PC-9 (cell line): ENCODE data around the gene LOC101059915.

Experiments used
- BruUV-seq: library from RNA; stranded (reverse); fragments of 400-500 nt; replicated peaks from 2 replicates; lab custom pipeline; 2021; lab: Mats Ljungman, UMichigan
- CTCF ChIA-PET: fragments of 300-600 bp; sonication (Branson Sonifier 250); formaldehyde crosslinking; loops from one replicate; lab custom pipeline; 2022; ENCODE audit warnings: antibody characterized with exemption; lab: Charles Lee
- POLR2A ChIA-PET: fragments of 300-600 bp; sonication (Branson Sonifier 250); formaldehyde crosslinking; loops from one replicate; lab custom pipeline; 2022; ENCODE audit warnings: antibody characterized with exemption; ENCODE audit not compliant: unreplicated experiment; lab: Charles Lee
- DNase-seq, 2 experiments: peaks; one replicate each; pipeline versions ENCODE4 v3.0.0 to v3.0.0-alpha.2; 2015 to 2022; ENCODE audit warnings: mixed read lengths in 1 of 2
- H2AFZ ChIP-seq: fragments of 200-600 bp; sonication (generic); 2 replicates; pipeline ENCODE4 v1.8.1; 2017; ENCODE audit warnings: antibody characterized with exemption
- H3F3A ChIP-seq: fragments of 200-600 bp; sonication (generic); 2 replicates; pipeline ENCODE4 v1.8.1; 2017; ENCODE audit warnings: antibody characterized with exemption, mild to moderate bottlenecking, low read depth; ENCODE audit not compliant: insufficient read depth
- H3K27ac ChIP-seq: fragments of 200-600 bp; sonication (generic); 2 replicates; pipeline ENCODE4 v1.6.1; 2016; ENCODE audit warnings: mixed run types
- H3K27me3 ChIP-seq: fragments of 200-600 bp; sonication (generic); 2 replicates; pipeline ENCODE4 v1.6.1; 2016; ENCODE audit warnings: low read depth, mixed run types; ENCODE audit not compliant: insufficient read depth
- H3K36me3 ChIP-seq: fragments of 200-600 bp; sonication (generic); 2 replicates; pipeline ENCODE4 v1.6.1; 2016; ENCODE audit warnings: low read depth, mixed run types
- H3K4me1 ChIP-seq: fragments of 200-600 bp; sonication (generic); replicated peaks from 2 replicates; pipeline ENCODE4 v1.6.1; 2016; ENCODE audit warnings: mixed run types; ENCODE audit not compliant: insufficient read depth
- H3K4me2 ChIP-seq: fragments of 200-600 bp; sonication (generic); 2 replicates; pipeline ENCODE4 v1.6.1; 2017; ENCODE audit warnings: mixed run types
- H3K4me3 ChIP-seq: fragments of 200-600 bp; sonication (generic); 2 replicates; pipeline ENCODE4 v1.6.1; 2016; ENCODE audit warnings: mixed run types
- H3K79me2 ChIP-seq: fragments of 200-600 bp; sonication (generic); 2 replicates; pipeline ENCODE4 v1.6.1; 2017; ENCODE audit warnings: low read depth, mixed run types
- H3K9me2 ChIP-seq: fragments of 200-600 bp; sonication (generic); 2 replicates; pipeline ENCODE4 v1.8.1; 2017; ENCODE audit warnings: mild to moderate bottlenecking; ENCODE audit not compliant: insufficient read depth
- H3K9me3 ChIP-seq: fragments of 200-600 bp; sonication (generic); 2 replicates; pipeline ENCODE4 v1.8.1; 2016; ENCODE audit warnings: low read depth; ENCODE audit not compliant: insufficient read depth
- H4K20me1 ChIP-seq: fragments of 200-600 bp; sonication (generic); 2 replicates; pipeline ENCODE4 v1.8.1; 2017; ENCODE audit not compliant: insufficient read depth
- EZH2 ChIP-seq: fragments of 200-600 bp; sonication (generic); IDR thresholded peaks from 2 replicates; pipeline ENCODE4 v1.8.0; 2017; ENCODE audit warnings: antibody characterized with exemption, low read depth
- intact Hi-C: fragments of 100-400 bp; cut with micrococcal nuclease; formaldehyde crosslinking; loops from one replicate; pipeline ENCODE4 v1.10.0; 2022; ENCODE audit not compliant: unreplicated experiment
- TF ChIP-seq, protein P1 (sequence below): fragments of 200-600 bp; sonication (generic); conservative IDR thresholded peaks from 2 replicates; pipeline ENCODE4 v1.6.1; 2017; ENCODE audit warnings: mixed run types, antibody characterized with exemption, mild to moderate bottlenecking, moderate library complexity

The LOC101059915 gene

DNA sequence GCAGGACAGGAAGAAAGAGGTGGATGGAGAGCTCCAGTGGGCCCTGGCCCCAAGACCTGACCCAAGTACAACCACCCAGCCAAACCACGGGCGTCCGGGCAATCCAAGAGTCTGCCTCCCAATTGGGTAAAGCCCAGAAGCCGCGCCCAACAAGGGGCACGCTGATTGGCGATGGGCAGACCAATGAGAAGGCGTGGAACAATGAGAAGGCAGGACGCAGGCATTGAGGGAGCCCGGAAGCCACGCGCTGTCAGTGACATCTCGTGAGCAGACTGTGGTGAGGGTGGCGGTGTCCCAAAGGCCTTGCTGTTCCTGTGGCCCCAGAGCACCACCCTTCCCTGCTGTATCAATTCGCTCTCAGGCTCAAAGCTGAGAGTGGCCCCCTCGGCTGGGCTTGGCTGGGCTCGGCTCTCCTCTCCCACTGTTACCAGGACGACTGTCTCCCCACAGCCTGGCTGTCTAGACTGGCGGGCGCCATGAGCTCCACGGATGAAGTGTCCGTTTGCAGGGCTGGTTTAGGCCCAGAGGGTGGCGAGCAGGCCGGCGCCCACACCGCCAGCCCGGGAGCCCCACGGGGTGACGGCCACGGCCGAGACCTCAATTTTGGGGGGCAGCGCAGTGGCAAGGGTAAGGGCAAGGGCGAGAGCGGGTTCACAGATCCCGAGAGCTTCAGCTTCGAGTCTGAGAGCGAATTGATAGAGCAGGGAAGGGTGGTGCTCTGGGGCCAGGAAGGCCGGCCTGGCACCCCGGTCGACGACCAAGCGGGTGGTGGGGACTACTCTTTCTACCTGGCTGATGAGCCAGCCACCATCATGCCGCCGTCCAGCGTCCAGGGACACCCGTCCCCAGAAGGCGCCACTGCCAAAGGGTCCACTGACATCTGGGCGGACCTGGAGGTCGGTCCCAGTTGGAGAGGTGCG lies at the start of gene LOC101059915:
Gene LOC101059915, plus strand, starts transcription at position 219 of the 920 bp plus-strand sequence.
- Histone ChIP-seq H3K79me2 (no peaks in the 10 kb centered on the region), H3K27me3 (peaks cover 23% of the 10 kb centered on the region), H3K36me3 (no peaks in the 10 kb centered on the region), H3K27ac (no peak within 1 kb of the TSS), H3K9me2 (no peaks in the 10 kb centered on the region), H2AFZ (no peak within 1 kb of the TSS), H3K4me2 (no peak within 1 kb of the TSS), H3F3A (no peaks in the 10 kb centered on the region), H3K4me1 (no peaks in the 10 kb centered on the region), H3K4me3 (no peak within 1 kb of the TSS), H3K9me3 (no peaks in the 10 kb centered on the region), H4K20me1 (no peaks in the 10 kb centered on the region)
- POLR2A ChIA-PET = no interaction called here
- DNase-seq = no peak
- CTCF ChIA-PET = no interaction called here
- TF ChIP-seq, protein P1, sequence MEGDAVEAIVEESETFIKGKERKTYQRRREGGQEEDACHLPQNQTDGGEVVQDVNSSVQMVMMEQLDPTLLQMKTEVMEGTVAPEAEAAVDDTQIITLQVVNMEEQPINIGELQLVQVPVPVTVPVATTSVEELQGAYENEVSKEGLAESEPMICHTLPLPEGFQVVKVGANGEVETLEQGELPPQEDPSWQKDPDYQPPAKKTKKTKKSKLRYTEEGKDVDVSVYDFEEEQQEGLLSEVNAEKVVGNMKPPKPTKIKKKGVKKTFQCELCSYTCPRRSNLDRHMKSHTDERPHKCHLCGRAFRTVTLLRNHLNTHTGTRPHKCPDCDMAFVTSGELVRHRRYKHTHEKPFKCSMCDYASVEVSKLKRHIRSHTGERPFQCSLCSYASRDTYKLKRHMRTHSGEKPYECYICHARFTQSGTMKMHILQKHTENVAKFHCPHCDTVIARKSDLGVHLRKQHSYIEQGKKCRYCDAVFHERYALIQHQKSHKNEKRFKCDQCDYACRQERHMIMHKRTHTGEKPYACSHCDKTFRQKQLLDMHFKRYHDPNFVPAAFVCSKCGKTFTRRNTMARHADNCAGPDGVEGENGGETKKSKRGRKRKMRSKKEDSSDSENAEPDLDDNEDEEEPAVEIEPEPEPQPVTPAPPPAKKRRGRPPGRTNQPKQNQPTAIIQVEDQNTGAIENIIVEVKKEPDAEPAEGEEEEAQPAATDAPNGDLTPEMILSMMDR = no peak
- TF ChIP-seq EZH2 = no peak
- intact Hi-C loops = no loop called here
- no TSS peak for BruUV-seq

GRCh38 chrX:71617742-71618141 lies 49.6 kb upstream of the LOC101059915 start:
- POLR2A ChIA-PET = no interaction called here
- Histone ChIP-seq H3K79me2 (no peaks in the 10 kb centered on the region), H3K9me3 (no peaks in the 10 kb centered on the region), H3K4me1 (no peaks in the 10 kb centered on the region), H3F3A (no peaks in the 10 kb centered on the region), H3K36me3 (no peaks in the 10 kb centered on the region), H3K4me3 (no peak overlapping the region), H2AFZ (no peak overlapping the region), H4K20me1 (no peaks in the 10 kb centered on the region), H3K27ac (no peak overlapping the region), H3K9me2 (no peaks in the 10 kb centered on the region), H3K4me2 (no peak overlapping the region), H3K27me3 (no peaks in the 10 kb centered on the region)
- CTCF ChIA-PET = no interaction called here
- BruUV-seq = no TSS peak
- TF ChIP-seq, protein P1 = no peak
- TF ChIP-seq EZH2 = no peak
- intact Hi-C loops = no loop called here
- no peak for DNase-seq

DNA sequence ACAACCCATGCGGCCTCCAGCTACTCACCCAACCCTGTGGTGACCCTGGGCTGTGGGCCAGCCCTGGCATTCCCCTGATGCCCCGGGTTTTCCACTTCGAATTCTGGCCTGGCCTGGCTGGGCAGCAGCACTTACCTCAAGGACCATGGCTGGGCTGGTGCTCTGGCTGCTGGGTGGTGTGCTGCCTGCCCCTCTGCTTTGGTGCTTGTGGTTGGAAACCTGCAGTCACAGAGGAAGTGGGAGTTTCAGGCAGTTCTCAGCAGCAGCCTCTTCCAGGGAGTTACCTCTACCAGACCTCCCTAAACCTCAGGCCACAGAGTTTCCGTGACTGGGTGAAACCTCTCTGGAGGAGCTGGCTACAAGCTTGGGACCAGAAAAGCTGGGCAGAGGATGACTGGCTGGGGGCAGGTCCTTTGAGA lies 49.0 kb upstream of the LOC101059915 start, which contains the start of gene CXCR3:
Gene CXCR3, minus strand, starts transcription at position 209 of the 419 bp plus-strand sequence. Its CDS starts 62 bp downstream, at position 147.
- no peak within 1 kb of the TSS for H3K27ac ChIP-seq
- H3K9me3 ChIP-seq = no peaks in the 10 kb centered on the region
- DNase-seq = no peak
- no peaks in the 10 kb centered on the region for H4K20me1 ChIP-seq
- no TSS peak for BruUV-seq
- POLR2A ChIA-PET = no interaction called here
- H3K4me2 ChIP-seq = no peak within 1 kb of the TSS
- H3K4me3 ChIP-seq = no peak within 1 kb of the TSS
- no peaks in the 10 kb centered on the region for H3K27me3 ChIP-seq
- H2AFZ ChIP-seq = no peak within 1 kb of the TSS
- intact Hi-C loops = no loop called here
- H3K36me3 ChIP-seq = no peaks in the 10 kb centered on the region
- CTCF ChIA-PET = no interaction called here
- H3K4me1 ChIP-seq = no peaks in the 10 kb centered on the region
- no peaks in the 10 kb centered on the region for H3K79me2 ChIP-seq
- no peaks in the 10 kb centered on the region for H3K9me2 ChIP-seq
- H3F3A ChIP-seq = no peaks in the 10 kb centered on the region
- TF ChIP-seq, protein P1 = no peak
- TF ChIP-seq EZH2 = no peak
